Left ventricle myocardium superior (tissue), 1 donor: ENCODE data around the gene LIN37. TPM values are rescaled to one million over a fixed set of nuclear protein-coding genes. Genes with fewer than 3 reads are reported as not detected.
A peak's percentile ranks its signal among the peaks of the same experiment; 100 is the strongest.

Source experiments
- ATAC-seq: fragments of 200-7000 bp; cut with Tn5 transposase; one replicate; pipeline ENCODE4 v1.9.1; 2020; ENCODE audit warnings: mild to moderate bottlenecking, moderate library complexity
- DNase-seq: peaks from one replicate; pipeline ENCODE4 v3.0.0-alpha.2; 2020
- intact Hi-C: fragments of 100-400 bp; cut with micrococcal nuclease; formaldehyde crosslinking; loops from one replicate; pipeline ENCODE4 v1.11.0; 2022
- total RNA-seq: library from RNA; stranded (reverse); fragmentation: NEBNext Ultra II Directional; extraction: Animal tissue kit (Norgen Biotek cat#: 25700); gene quantifications from one replicate; pipeline ENCODE4 v1.2.1, GENCODE V29; 2021
- donor health status: DM: no; HTN: yes; CAD: no; lungs with severe emphysema.

The LIN37 gene
- total RNA-seq, 1 donor from 2014 or later: 8.3 TPM

DNA sequence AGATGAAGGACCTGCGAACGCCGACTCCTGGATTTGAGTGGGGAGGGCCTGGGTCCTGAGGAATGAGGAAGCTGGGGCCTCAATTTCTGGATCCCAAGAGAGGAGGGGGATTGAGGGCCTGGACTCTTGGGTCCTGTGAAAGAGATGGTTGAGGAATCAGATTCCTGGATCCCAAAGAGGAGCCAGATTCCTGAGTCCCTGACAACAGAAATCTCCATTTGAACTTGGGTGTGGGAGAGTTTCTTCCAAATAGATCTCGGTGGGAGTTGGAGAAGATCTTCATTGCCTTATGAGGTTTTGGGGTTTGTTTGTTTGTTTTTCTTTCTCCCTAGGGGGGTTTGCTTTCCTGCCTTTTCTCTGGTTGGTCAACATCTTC is 2.3 kb upstream of the LIN37 start:
- intact Hi-C loops: no loop called here
- no peak for ATAC-seq
- no peak for DNase-seq

DNA sequence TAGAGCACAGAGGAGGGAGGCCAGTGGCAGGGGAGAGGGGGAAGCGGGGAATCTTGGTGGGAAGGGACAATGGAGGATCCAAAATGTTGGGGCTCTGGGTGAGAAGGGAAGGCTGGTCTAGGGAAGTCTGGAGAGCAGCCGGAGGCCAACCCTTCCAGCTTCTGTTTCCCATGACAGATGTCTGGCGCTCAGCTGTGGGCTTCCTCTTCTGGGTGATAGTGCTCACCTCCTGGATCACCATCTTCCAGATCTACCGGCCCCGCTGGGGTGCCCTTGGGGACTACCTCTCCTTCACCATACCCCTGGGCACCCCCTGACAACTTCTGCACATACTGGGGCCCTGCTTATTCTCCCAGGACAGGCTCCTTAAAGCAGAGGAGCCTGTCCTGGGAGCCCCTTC is 1.8 kb upstream of the LIN37 start:
- ATAC-seq (no peak), DNase-seq (no peak)
- intact Hi-C loops: no loop called here

DNA sequence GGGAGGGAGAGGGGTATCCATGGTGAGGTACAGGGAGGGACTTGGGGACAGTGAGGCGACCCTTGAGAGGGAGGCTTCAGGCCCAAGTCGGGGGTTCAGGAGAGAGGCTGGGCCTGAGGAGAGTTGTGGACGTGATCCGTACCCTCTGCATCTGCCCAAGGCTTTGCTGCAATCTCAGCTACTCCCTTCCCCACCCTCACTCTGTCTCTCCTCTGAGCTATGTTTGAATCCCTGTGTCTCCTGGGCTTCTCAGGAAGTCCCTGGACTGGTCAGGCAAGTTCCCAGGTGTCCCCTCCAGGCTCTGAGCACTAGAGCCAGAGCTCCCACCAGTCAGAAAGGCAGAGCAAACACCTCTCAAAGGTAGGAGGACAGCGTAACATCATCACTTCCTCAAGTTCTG is 1.8 kb downstream of the LIN37 start:
- ATAC-seq (no peak), DNase-seq (no peak)
- intact Hi-C loops: no loop called here

DNA sequence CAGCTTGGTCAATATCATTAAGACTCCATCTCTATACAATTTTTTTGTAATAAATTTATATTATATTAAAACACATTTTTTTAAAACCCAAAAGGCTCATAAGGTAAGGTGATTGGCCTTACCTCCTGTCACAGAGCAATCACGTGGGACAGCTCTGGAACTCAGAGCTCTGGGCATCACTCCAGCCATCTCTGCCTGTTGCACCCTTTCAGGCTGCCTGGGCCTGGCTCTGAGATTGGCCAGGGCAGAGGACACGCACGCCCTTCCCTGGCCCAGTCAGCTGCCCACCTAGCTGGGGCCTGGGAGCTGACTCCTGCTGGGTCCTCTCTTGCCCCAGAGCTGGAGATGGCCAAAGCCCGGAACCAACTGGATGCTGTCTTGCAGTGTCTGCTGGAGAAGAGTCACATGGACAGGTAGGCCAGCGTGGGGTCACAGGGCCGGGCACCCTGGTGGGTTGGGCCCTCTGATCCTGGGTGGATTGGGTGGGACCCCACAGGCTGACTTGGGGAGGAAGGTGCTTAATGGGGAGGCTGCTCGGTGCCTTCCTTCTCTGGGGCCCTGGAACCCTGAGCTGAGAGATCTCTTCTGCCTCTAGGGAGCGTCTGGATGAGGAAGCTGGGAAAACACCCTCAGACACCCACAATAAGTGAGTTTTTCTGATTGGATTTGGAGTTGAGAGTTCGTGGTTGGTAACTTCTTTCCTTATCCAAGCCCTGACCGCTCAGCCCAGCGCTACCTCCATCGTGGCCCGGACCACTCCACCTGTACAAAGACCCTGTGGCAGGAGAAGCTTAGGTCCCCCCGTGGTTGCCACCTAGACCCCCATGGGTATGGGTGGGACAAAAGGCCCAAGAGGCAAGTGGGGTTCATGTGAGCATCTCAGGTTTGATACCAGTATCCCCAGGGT is 3.7 kb downstream of the LIN37 start:
- intact Hi-C loops: no loop called here
- DNase-seq: no peak
- no peak for ATAC-seq

DNA sequence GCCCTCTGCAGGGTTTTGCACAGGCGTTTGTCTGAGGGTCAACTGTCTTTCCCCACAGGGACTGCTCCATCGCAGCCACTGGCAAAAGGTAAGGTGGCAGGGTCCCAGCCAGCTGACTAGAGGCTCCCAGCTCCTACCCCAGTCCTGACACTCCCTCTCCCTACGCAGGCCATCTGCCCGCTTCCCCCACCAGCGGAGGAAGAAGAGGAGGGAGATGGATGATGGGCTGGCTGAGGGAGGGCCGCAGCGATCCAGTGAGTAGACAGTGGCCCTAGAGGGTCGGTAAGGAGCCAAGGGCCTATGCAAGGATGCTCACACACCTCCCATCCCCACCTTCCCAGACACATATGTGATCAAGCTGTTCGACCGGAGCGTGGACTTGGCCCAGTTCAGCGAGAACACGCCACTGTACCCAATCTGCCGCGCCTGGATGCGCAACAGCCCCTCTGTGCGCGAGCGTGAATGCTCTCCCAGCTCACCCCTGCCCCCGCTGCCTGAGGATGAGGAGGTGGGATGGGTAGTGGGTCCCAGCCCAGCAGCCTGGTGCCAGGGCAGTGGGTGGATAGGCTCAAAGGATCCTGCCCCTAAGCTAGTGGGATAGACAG is 4.5 kb downstream of the LIN37 start:
- DNase-seq: no peak

GRCh38 chr19:35753634-35754369 is 5.4 kb downstream of the LIN37 start:
- intact Hi-C loops: no loop called here
- no peak for DNase-seq

More for the DNA sequence above, 4.5 kb downstream of the LIN37 start:
- no peak for ATAC-seq
- intact Hi-C loops: no loop called here

DNA sequence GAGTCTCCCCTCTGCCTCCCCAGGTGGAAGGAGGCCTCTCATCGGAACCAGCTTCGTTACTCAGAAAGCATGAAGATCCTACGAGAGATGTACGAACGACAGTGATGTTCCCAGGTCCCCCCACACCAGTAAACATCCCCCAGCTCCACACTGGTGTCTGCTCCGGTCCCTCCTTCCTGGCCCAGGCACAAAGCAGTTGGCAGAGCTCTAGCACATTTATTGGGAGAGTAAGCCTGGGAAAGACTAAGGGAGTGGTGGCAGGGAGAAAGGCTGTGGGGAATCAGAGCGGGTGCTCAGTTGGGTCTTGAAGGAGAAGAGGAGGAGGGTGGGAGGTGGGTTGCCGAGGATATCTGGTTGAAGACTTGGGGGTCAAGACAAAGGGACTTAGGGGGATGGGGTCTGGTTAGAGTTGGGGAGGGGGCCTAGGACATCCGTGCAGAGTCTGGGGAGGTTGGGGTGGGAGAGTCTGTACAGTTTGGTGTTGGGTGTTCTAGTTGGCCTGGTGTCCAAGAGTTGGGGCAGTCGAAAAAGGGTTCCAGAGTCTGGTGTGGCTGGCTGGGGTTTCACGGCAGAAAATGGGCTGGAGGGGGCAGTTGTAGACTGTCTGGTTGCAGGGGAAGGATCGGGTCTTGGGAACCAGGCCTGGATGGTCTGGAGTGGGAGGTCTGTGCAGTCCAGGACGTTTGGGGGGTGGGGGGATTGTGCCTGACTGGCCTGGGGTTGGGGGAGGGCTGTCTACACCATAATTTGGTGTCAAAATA is 6.2 kb downstream of the LIN37 start:
- intact Hi-C loops: no loop called here
- ATAC-seq: no peak
- no peak for DNase-seq

More at GRCh38 chr19:35753634-35754369, 5.4 kb downstream of the LIN37 start:
- ATAC-seq: no peak

- DNase-seq: no peak
- no peak for ATAC-seq
- intact Hi-C loops: no loop called here
These were observed 6.8 kb downstream of the LIN37 start for GRCh38 chr19:35755131-35755549.

DNA sequence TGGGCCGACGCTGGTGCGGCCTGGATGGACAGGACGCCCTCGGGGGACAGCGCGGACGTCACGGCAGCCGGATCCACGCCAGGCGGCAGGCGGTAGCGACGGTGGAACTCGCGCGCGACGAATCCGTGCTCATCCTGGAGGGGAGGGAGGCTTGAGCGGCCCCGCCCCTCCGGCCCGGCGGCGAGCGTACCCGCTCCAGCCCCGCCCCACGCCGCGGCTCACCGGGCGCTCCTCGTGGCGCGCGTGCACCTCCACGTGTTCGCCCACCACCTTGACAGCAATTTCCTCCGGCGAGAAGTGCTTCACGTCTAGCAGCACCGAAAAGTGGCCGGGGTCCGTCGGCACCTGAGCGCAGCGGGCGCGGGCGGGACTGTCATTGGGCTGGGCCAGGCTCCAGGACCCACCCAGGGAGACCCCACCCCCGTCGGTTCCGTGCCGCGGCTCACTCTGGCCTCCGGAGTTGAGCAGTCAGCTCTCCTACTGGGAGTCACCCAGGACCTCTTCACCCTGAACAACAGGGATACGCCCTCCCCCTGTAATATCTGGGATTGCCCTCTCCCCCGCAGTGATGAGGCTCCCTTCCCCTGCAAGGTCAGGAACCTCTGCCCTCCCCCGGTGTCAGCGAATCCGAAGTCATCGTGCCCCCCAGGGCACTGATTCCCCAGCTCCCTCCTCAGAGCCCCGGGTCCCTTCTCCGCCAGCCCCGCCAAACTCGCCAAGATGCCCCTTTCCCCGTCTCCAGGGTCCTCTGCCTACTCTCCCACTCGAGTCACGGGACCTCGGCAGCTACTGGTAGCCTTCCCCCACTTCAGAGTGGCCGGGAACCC is 7.4 kb downstream of the LIN37 start:
- intact Hi-C loops: no loop called here
- DNase-seq (peak; percentile 95), ATAC-seq (peak; percentile 52)

DNA sequence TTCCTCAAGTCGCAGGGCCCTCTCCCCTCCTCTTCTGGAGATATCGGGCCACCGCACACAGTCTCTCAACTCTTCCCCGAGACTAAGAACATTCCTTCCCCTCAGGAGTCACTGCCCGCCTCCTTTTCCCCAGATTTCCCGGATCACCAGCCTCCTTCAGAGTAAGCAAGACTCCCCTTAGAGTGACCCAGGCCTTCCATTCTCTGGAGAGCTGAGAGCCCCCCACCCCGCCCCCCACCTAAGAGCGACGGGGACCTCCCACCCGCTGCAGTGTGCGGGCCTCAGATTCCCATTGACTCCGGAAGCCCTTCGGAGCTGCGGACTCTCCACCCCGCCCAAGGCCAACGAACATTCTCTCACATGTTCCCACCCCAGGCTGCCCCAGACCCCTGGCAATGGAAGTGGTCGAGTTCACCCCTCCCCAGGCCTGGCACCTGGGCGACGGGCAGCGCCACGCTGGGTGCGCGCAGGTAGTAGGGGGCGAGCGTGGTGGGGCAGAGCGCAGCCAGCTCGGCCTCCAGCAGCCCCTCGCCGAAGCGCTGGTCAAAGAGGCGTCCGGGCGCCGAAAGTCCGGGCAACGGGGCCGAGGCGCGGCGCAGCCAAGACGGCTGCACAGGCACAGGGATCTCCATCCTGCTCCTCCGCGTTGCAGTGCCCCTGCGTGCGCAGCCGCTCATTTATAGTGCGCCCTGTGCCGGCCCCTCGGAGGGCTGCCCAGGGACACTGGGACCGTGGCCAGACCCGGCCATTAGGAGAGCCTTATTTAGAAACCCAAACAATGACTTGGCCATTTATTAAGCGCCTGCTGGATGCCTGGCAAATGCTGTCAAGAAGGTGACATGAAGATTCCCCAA is 8.2 kb downstream of the LIN37 start, which contains the start of gene HSPB6:
Gene HSPB6 (minus strand): TSS at position 653 of the 854 bp plus-strand sequence. CDS start 21 bp downstream, at position 632.
- ATAC-seq (peak; percentile 50), DNase-seq (peak; percentile 89)
- intact Hi-C loops: no loop called here

GRCh38 chr19:35757231-35757748 is 8.9 kb downstream of the LIN37 start:
- peak; percentile 93 for DNase-seq
- peak; percentile 63 for ATAC-seq
- intact Hi-C loops: no loop called here

DNA sequence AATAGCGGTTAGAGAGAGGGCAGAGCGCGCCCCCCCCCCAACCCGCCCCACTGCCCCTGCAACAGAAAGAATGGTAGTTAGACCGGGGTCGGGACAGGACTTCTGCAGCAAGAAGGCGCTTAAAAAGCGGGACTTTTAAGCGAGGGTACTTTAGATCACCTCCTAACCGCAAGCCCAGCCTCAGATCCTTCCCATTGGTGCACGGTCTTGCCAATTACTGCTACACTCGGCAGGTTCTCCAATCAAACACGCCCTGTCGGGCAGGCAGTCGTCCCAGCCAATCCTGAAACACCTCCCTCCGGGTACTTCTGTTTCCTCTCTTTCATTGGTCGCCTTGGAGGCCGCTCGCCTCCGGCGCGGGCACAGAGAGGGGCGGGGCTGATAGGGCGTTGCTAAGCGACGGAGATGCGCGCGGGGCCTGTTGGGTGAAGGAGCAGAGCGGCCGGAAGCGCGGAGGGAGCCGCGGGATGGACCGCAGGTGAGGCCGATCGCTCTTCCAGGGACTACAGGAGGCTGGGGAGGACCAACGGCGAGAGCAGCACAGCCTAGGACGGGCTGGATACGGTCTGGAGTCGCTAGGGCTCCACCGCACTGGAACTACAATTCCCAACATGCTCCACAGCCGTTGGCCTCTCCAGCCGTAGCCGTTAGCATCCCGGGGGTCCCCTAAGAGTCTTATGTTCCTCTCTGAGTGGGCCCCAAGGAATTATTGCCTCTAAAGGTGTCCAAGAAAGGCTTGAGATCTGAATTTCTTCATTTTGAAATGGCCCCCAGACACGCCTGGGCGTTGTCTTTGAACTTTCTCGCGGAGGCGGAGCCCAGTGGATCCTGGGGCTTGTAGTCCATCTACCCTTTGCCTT is 9.6 kb downstream of the LIN37 start, which contains the start of gene PROSER3:
Gene PROSER3 (plus strand): TSS at position 428 of the 860 bp plus-strand sequence. CDS start 40 bp downstream, at position 468.
- DNase-seq (peak; percentile 98), ATAC-seq (peak; percentile 76)
- intact Hi-C loops: no loop called here

GRCh38 chr19:35759697-35760096 is 11.3 kb downstream of the LIN37 start:
- intact Hi-C loops: no loop called here
- ATAC-seq: no peak
- DNase-seq: no peak

- ATAC-seq (no peak), DNase-seq (no peak)
- intact Hi-C loops: no loop called here
These were observed 12.5 kb downstream of the LIN37 start for GRCh38 chr19:35760711-35761349.

DNA sequence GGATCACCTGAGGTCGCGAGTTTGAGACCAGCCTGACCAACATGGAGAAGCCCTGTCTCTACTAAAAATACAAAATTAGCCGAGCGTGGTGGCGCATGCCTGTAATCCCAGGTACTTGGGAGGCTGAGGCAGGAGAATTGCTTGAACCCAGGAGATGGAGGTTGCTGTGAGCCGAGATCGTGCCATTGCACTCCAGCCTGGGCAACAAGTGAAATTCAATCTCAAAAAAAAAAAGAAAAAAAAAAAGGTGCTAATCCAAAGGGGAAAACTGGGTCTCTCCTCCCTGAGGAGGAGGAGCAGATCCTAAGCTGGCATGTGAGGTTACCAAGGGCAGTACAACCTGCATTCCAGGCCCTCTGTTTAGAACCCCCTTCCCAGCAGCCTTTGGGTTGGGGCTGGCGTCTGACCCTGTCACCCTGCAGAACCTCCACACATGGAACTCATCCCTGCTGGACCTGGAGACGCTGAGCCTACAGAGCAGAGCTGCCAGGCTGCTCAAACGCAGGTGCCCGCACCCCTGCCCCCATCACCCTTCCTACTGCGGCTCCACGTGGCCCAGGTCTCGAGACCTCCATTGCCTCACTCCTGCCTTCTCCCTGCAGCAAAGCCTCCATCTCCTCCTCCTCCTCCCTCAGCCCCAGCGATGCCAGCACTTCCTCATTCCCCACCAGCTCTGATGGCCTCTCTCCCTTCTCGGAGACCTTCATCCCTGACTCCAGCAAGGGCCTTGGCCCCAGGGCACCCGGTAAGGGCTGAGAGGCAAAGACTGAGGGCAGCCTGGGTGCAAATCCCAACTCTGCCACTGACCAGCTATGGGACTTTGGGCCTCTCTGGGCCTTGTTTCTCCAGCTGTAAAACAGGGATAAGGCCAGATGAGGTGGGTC is 16.3 kb downstream of the LIN37 start:
- intact Hi-C loops: no loop called here
- ATAC-seq: no peak
- no peak for DNase-seq
